GM12878 (cell line): ENCODE results near the gene B4GALT4. TPM values are rescaled to one million over a fixed set of nuclear protein-coding genes. Genes with fewer than 3 reads are reported as not detected.

ENCODE experiments used
- ATAC-seq: fragments of 200-7000 bp; cut with Tn5 transposase; 3 replicates; pipeline ENCODE4 v1.9.1; 2020; ENCODE audit warnings: mild to moderate bottlenecking, moderate library complexity
- BruUV-seq: library from RNA; stranded (reverse); fragments of 400-500 nt; replicated peaks from 2 replicates; lab custom pipeline; 2021; lab: Mats Ljungman, UMichigan
- CTCF ChIA-PET: fragments of 300-600 bp; sonication (Branson Sonifier 250); formaldehyde crosslinking; extraction: SDS; loops from one replicate; lab custom pipeline; 2021; ENCODE audit warnings: inconsistent platforms; lab: Yijun Ruan, JAX
- POLR2A ChIA-PET: fragments of 350-600 bp; formaldehyde crosslinking; extraction: SDS; loops from one replicate; lab custom pipeline; 2021; ENCODE audit warnings: inconsistent platforms; lab: Charles Lee
- RAD21 ChIA-PET: fragments of 300-600 bp; sonication (Branson Sonifier 250); formaldehyde crosslinking; loops from one replicate; lab custom pipeline; 2023; ENCODE audit warnings: antibody characterized with exemption; ENCODE audit not compliant: unreplicated experiment; lab: Charles Lee
- SMC1A ChIA-PET: fragments of 300-600 bp; sonication (Branson Sonifier 250); formaldehyde crosslinking; loops from one replicate; lab custom pipeline; 2023; ENCODE audit not compliant: unreplicated experiment, uncharacterized antibody; lab: Charles Lee
- DNase-seq: peaks from one replicate; pipeline ENCODE4 v3.0.0-alpha.2; 2011; ENCODE audit warnings: low read depth, low spot score
- FAIRE-seq: peaks from 3 replicates; lab custom pipeline; 2011; peaks lifted over from hg19 to GRCh38; lab: Jason Lieb, UNC
- H2AFZ ChIP-seq: 2 replicates; pipeline ENCODE4 v1.6.0; 2011; ENCODE audit warnings: low read depth, low read length, control low read depth; ENCODE audit not compliant: control insufficient read depth
- H3K27ac ChIP-seq: 2 replicates; pipeline ENCODE4 v1.5.1; 2011; ENCODE audit warnings: control low read depth; ENCODE audit not compliant: control insufficient read depth, insufficient read depth
- H3K27me3 ChIP-seq, 2 experiments: replicated peaks in 1 of 2; 2 replicates each; pipeline versions ENCODE4 v1.6.0 to v1.6.1; 2011; ENCODE audit warnings: low read length in 1 of 2; ENCODE audit not compliant: control insufficient read depth in 2 of 2, insufficient read depth in 2 of 2
- H3K36me3 ChIP-seq, 2 experiments: 2 replicates each; pipeline ENCODE4 v1.5.1; 2011; ENCODE audit warnings: low read length in 1 of 2; ENCODE audit not compliant: control insufficient read depth in 2 of 2, insufficient read depth in 2 of 2
- H3K4me1 ChIP-seq: 2 replicates; pipeline ENCODE4 v1.6.1; 2011; ENCODE audit warnings: mild to moderate bottlenecking, low read length, moderate library complexity, mixed read lengths; ENCODE audit not compliant: control insufficient read depth, insufficient read depth
- H3K4me2 ChIP-seq: 2 replicates; pipeline ENCODE4 v1.6.0; 2011; ENCODE audit warnings: control low read depth; ENCODE audit not compliant: control insufficient read depth, insufficient read depth
- H3K4me3 ChIP-seq: fragments of 200-600 bp; sonication (generic); 2 replicates; pipeline ENCODE4 v1.5.1; 2016
- H3K79me2 ChIP-seq: 2 replicates; pipeline ENCODE4 v1.6.0; 2011; ENCODE audit warnings: low read length; ENCODE audit not compliant: control insufficient read depth, insufficient read depth
- H3K9ac ChIP-seq: 2 replicates; pipeline ENCODE4 v1.8.0; 2011; ENCODE audit warnings: low read length, control low read depth, mixed read lengths; ENCODE audit not compliant: control insufficient read depth, insufficient read depth
- H3K9me3 ChIP-seq: replicated peaks from 3 replicates; pipeline ENCODE4 v1.5.1; 2011; ENCODE audit warnings: mild to moderate bottlenecking, low read length; ENCODE audit not compliant: control insufficient read depth, insufficient read depth
- H4K20me1 ChIP-seq: 2 replicates; pipeline ENCODE4 v1.6.0; 2011; ENCODE audit not compliant: control insufficient read depth, insufficient read depth
- ASH2L ChIP-seq: fragments of 300-600, 200-600 bp; sonication (generic); IDR thresholded peaks from 2 replicates; pipeline ENCODE4 v1.6.1; 2017; ENCODE audit warnings: low read depth, mild to moderate bottlenecking, borderline replicate concordance
- BHLHE40 ChIP-seq, 2 experiments: fragments of 450-650 bp in 1 of 2; IDR thresholded peaks; 2 replicates each; pipeline ENCODE4 v1.6.1; 2011 to 2017; ENCODE audit warnings: low read depth in 2 of 2, borderline replicate concordance in 1 of 2, improper control_type of control experiment in 1 of 2, low read length in 1 of 2, mild to moderate bottlenecking in 1 of 2
- CBX5 ChIP-seq: sonication (generic); IDR thresholded peaks from 2 replicates; pipeline ENCODE4 v1.6.1; 2016; ENCODE audit warnings: low read depth, moderate library complexity, mild to moderate bottlenecking, inconsistent platforms
- EP300 ChIP-seq, 2 experiments: fragments of 150-350 bp in 1 of 2; IDR thresholded peaks; 2 replicates each; pipeline ENCODE4 v1.6.1; 2011 to 2012; ENCODE audit warnings: low read depth in 2 of 2, low read length in 2 of 2, borderline replicate concordance in 1 of 2, improper control_type of control experiment in 1 of 2, inconsistent platforms in 1 of 2; ENCODE audit not compliant: control insufficient read depth in 1 of 2
- HSF1 ChIP-seq: fragments of 150-350 bp; IDR thresholded peaks from 2 replicates; pipeline ENCODE4 v1.6.1; 2014; ENCODE audit warnings: mild to moderate bottlenecking, low read depth, low read length
- IRF5 ChIP-seq: fragments of 450-650 bp; IDR thresholded peaks from 2 replicates; pipeline ENCODE4 v1.6.1; 2017; ENCODE audit warnings: borderline replicate concordance
- RB1 ChIP-seq: fragments of 450-650 bp; formaldehyde crosslinking; IDR thresholded peaks from 2 replicates; pipeline ENCODE4 v1.6.1; 2017; ENCODE audit warnings: mild to moderate bottlenecking, borderline replicate concordance
- TAF1 ChIP-seq: IDR thresholded peaks from 2 replicates; pipeline ENCODE4 v1.6.1; 2011; ENCODE audit warnings: mild to moderate bottlenecking, low read depth, low read length, borderline replicate concordance
- WGBS: methylation state at CpG from one replicate; pipeline ENCODE4 v1.1.6; 2016; ENCODE audit warnings: low lambda C conversion rate; ENCODE audit not compliant: insufficient replicate concordance, insufficient coverage; ENCODE audit errors: missing lambda C conversion rate; 5-methylcytosine and 5-hydroxymethylcytosine counted together
- in situ Hi-C: fragments of 300-500 bp; cut with MboI; formaldehyde crosslinking; loops from 9 replicates; pipeline ENCODE4 v1.14.3; 2018; ENCODE audit warnings: mixed read lengths
- intact Hi-C: fragments of 100-400 bp; cut with micrococcal nuclease; formaldehyde crosslinking; loops from one replicate; pipeline ENCODE4 v1.14.2; 2022; ENCODE audit not compliant: unreplicated experiment
- polyA plus RNA-seq, 11 experiments: library from polyadenylated mRNA; depleted of rRNA in 4 of 11; unstranded in 6 of 11; stranded (reverse) in 5 of 11; fragments of >200 nt; fragmentation: Nextera tagmentation in 4 of 11; fragmentation: Illumina TruSeq in 1 of 11; extraction: Ambion mirVana in 4 of 11; extraction: Trizol in 1 of 11; gene quantifications; 1 replicate in 1 of 11; 2 replicates in 10 of 11; pipeline versions ENCODE4 v1.2.1 to v1.2.3, GENCODE V29; 2011 to 2016; ENCODE audit warnings: inconsistent platforms in 2 of 11, missing spikeins in 2 of 11, low read depth in 1 of 11
- total RNA-seq, 4 experiments: library from RNA; depleted of rRNA in 3 of 4; stranded (reverse); fragments of >200 nt in 3 of 4; fragmentation: Illumina TruSeq in 1 of 4; extraction: Trizol in 1 of 4; gene quantifications; 2 replicates each; pipeline versions ENCODE4 v1.2.1 to v1.2.3, GENCODE V29; 2013 to 2021
- TF ChIP-seq, protein P1 (sequence below): fragments of 450-650 bp; IDR thresholded peaks from 2 replicates; pipeline ENCODE4 v1.6.1; 2016; ENCODE audit warnings: mild to moderate bottlenecking

The B4GALT4 gene
- total and polyA plus RNA-seq, 10 of the 15 experiments (the other 5 are each of a cell fraction or from before 2014, with no cell fraction given): 8.8 to 16.7 (median 13.1) TPM

GRCh38 chr3:119279584-119280243, 39.0 kb upstream of the B4GALT4 start:
- Histone ChIP-seq H2AFZ (no peak overlapping the region), H3K4me2 (no peak overlapping the region), H3K9ac (no peak overlapping the region), H3K79me2 (no peaks in the 10 kb centered on the region), H4K20me1 (no peaks in the 10 kb centered on the region), H3K36me3 (no peaks in the 10 kb centered on the region), H3K27ac (no peak overlapping the region), H3K27me3 (no peaks in the 10 kb centered on the region), H3K9me3 (peaks cover 11% of the 10 kb centered on the region; the same call in 2 of the 3 replicates), H3K4me3 (no peak overlapping the region), H3K4me1 (no peaks in the 10 kb centered on the region; the same call in 1 of the 2 replicates)
- no peak for ATAC-seq
- FAIRE-seq: no peak
- CTCF ChIA-PET: interaction anchor here (0.6 kb wide), 1 partner anchor 391 kb away, joined by 3 read pairs; no protein-coding TSS in a partner anchor
- 78% methylated on average over 5 of the region's 5 CpGs for whole genome bisulfite sequencing
- SMC1A ChIA-PET: interaction anchor here (1.2 kb wide), 1 partner anchor 59 kb away, joined by 3 read pairs; no protein-coding TSS in a partner anchor
- DNase-seq: no peak
- no peak for TF ChIP-seq RB1
- RAD21 ChIA-PET: interaction anchor here (1.2 kb wide), 1 partner anchor 73 kb away, joined by 3 read pairs; no protein-coding TSS in a partner anchor
- no TSS peak for BruUV-seq
- in situ Hi-C loops (loop anchor here (25.0 kb wide), 1 partner anchor 408 kb away; the partner anchor contains the start of gene COX17), intact Hi-C loops (loop anchor here (5.0 kb wide), 1 partner anchor 278 kb away; the partner anchor contains the start of gene CD80)
- POLR2A ChIA-PET: no interaction called here

DNA sequence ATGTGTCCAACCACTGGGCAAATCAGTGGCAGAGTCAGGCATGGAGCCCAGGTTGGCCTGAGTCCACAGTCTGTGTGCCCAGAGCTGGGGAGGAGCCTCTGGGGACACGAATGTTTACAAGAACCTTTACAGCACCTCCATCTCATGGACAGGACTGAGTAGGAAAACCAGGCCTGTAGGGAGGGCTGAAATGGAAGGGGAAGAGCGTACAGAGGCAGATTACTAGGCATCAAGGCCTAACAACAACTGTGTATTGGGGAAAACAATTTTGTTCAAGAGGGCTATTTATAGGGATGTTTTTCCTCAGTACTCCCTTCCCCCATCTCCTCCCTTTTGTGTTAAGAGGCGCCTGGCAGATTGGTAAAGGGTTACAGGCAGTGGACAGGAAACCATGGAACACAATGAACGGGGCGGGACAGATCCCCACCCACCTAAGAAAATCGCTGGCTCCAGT, 38.5 kb upstream of the B4GALT4 start:
- Histone ChIP-seq H3K79me2 (no peaks in the 10 kb centered on the region), H3K4me3 (no peak overlapping the region), H3K4me2 (no peak overlapping the region), H3K4me1 (no peaks in the 10 kb centered on the region; the same call in 1 of the 2 replicates), H3K9me3 (peaks cover 11% of the 10 kb centered on the region; the same call in 2 of the 3 replicates), H4K20me1 (no peaks in the 10 kb centered on the region), H2AFZ (no peak overlapping the region), H3K27me3 (no peaks in the 10 kb centered on the region), H3K36me3 (no peaks in the 10 kb centered on the region), H3K27ac (no peak overlapping the region), H3K9ac (no peak overlapping the region)
- ChIA-PET POLR2A (no interaction called here), CTCF (interaction anchor here (0.6 kb wide), 1 partner anchor 391 kb away, joined by 3 read pairs; no protein-coding TSS in a partner anchor), SMC1A (no interaction called here), RAD21 (interaction anchor here (1.2 kb wide), 1 partner anchor 73 kb away, joined by 3 read pairs; no protein-coding TSS in a partner anchor)
- DNase-seq (no peak), ATAC-seq (no peak; the same call in 2 of the 3 replicates), FAIRE-seq (no peak)
- WGBS: 80% methylated on average over 6 of the region's 6 CpGs
- in situ Hi-C loops (loop anchor here (25.0 kb wide), 1 partner anchor 408 kb away; the partner anchor contains the start of gene COX17), intact Hi-C loops (loop anchor here (5.0 kb wide), 1 partner anchor 278 kb away; the partner anchor contains the start of gene CD80)
- no TSS peak for BruUV-seq
- no peak for TF ChIP-seq ASH2L
- TF ChIP-seq TAF1: no peak
- TF ChIP-seq EP300 (IDR thresholded peaks at IDR 0.05; ENCODE audit: borderline replicate concordance in 1 of 2, control insufficient read depth in 1 of 2, low read depth in 2 of 2, low read length in 2 of 2): no peak
- no peak for TF ChIP-seq HSF1
- TF ChIP-seq IRF5: no peak
- TF ChIP-seq CBX5: no peak
- no peak for TF ChIP-seq BHLHE40 (IDR thresholded peaks at IDR 0.05; ENCODE audit: borderline replicate concordance in 1 of 2, low read depth in 2 of 2, low read length in 1 of 2)
- TF ChIP-seq, protein P1, sequence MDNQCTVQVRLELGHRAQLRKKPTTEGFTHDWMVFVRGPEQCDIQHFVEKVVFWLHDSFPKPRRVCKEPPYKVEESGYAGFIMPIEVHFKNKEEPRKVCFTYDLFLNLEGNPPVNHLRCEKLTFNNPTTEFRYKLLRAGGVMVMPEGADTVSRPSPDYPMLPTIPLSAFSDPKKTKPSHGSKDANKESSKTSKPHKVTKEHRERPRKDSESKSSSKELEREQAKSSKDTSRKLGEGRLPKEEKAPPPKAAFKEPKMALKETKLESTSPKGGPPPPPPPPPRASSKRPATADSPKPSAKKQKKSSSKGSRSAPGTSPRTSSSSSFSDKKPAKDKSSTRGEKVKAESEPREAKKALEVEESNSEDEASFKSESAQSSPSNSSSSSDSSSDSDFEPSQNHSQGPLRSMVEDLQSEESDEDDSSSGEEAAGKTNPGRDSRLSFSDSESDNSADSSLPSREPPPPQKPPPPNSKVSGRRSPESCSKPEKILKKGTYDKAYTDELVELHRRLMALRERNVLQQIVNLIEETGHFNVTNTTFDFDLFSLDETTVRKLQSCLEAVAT: no peak
